ENCODE data around the gene PEAR1.

The PEAR1 gene

DNA sequence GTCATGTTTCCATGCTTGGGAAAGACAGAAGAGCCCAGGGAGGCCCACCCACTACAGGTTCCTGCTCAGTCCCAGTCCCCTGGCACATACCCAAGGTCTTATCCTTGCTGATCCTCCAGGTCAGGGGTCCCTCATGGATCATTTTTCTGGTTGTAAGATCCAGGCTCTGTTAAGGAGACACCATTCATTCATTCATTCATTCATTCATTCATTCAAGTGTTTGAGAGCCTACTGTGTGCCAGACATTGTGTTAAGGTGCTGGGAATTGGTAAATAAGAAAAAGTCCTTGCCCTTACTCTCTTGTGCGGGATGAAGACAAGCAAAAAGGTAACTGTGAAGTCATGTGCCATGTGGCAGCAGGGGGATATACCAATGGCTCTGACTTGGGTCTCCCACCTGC lies 50.8 kb downstream of the PEAR1 start:
- H3K27ac ChIP-seq: no peak overlapping the region
- no peaks in the 10 kb centered on the region; the same call in 1 of the 2 replicates for H3K36me3 ChIP-seq (ENCODE audit: insufficient read depth, low read length)
- H3K9me3 ChIP-seq (ENCODE audit: low read depth, low read length): no peaks in the 10 kb centered on the region
- no peak overlapping the region for H3K9ac ChIP-seq (ENCODE audit: insufficient read length)
- TF ChIP-seq FOXP2 (optimal IDR thresholded peaks at IDR 0.05; ENCODE audit: control extremely low read depth, extremely low read length, insufficient read depth): no peak
- TF ChIP-seq EZH2 (IDR thresholded peaks at IDR 0.05): no peak
- TF ChIP-seq POLR2AphosphoS5 (IDR thresholded peaks at IDR 0.05; ENCODE audit: borderline replicate concordance, low read depth, low read length): no peak
- H3K4me3 ChIP-seq: no peak overlapping the region
- DNase-seq (ENCODE audit: low read depth, low spot score): no peak

DNA sequence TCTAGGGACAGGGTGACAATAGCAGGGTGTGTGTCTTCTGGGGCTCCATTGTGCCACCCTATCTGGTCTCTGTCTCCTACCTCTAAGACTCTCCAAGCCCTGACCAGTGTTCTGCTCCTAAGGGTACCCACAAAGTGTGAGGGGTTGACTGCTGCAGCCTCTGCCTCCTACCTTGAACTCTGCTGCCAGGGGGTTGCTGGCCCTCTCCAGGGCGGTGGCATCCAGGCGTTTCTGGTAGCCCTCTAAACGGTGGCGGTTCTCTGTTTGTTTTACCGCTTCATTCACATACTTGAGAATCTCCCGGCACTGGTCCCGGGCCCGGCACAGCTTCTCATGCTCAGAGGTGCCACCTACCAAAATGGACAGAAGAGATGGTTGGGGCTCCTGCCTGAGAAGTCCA lies 51.3 kb downstream of the PEAR1 start:
- no peaks in the 10 kb centered on the region; the same call in 1 of the 2 replicates for H3K36me3 ChIP-seq (ENCODE audit: insufficient read depth, low read length)
- no peak for TF ChIP-seq POLR2AphosphoS5 (IDR thresholded peaks at IDR 0.05; ENCODE audit: borderline replicate concordance, low read depth, low read length)

DNA sequence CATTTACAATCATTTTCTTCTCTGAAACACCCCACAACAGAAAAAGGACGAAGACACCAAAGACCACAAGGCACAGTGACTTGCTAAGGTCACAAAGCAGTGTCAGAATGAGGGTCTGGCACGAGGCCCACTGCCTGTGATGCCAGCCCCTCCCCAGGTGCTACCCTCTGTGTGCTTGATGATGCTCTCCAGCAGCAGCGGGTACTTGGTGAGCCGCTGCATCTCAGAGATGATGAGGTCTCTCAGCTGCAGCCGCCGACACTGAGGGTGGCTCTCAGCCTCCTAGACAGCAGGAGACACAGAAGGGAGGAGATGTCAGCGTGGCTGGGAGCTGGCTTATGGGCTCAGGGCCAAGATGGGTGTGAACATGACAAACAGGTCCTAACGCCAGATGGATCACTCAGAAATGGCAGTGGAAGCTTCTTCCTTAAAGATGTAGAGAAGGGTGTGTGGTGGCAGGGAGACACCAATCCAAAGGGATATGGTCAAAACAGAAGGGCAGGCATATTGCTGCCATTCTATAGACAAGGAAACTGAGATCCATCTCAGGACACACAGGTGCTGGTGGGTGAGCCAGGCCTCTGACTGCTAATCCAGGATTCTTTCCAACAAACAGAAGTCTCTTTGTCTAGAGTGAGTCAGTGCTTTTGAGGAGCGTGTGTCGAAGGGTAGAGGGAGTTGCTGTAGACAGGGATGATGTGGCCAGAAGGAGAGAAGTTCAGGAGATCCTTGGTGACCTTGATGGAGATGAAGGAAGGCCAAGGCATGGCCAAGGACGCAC lies 52.6 kb downstream of the PEAR1 start:
- Histone ChIP-seq H3K36me3 (ENCODE audit: insufficient read depth, low read length) (no peaks in the 10 kb centered on the region; the same call in 1 of the 2 replicates), H3K4me3 (no peak overlapping the region), H3K9me3 (ENCODE audit: low read depth, low read length) (no peaks in the 10 kb centered on the region), H3K27ac (no peak overlapping the region), H3K9ac (ENCODE audit: insufficient read length) (no peak overlapping the region)
- TF ChIP-seq EZH2 (IDR thresholded peaks at IDR 0.05) (no peak), POLR2AphosphoS5 (IDR thresholded peaks at IDR 0.05; ENCODE audit: borderline replicate concordance, low read depth, low read length) (no peak), FOXP2 (optimal IDR thresholded peaks at IDR 0.05; ENCODE audit: control extremely low read depth, extremely low read length, insufficient read depth) (no peak)
- no peak for DNase-seq (ENCODE audit: low read depth, low spot score)

More for the DNA sequence above, 51.3 kb downstream of the PEAR1 start:
- Histone ChIP-seq H3K9me3 (ENCODE audit: low read depth, low read length) (no peaks in the 10 kb centered on the region), H3K4me3 (no peak overlapping the region), H3K9ac (ENCODE audit: insufficient read length) (no peak overlapping the region), H3K27ac (no peak overlapping the region)
- DNase-seq (ENCODE audit: low read depth, low spot score): no peak

DNA sequence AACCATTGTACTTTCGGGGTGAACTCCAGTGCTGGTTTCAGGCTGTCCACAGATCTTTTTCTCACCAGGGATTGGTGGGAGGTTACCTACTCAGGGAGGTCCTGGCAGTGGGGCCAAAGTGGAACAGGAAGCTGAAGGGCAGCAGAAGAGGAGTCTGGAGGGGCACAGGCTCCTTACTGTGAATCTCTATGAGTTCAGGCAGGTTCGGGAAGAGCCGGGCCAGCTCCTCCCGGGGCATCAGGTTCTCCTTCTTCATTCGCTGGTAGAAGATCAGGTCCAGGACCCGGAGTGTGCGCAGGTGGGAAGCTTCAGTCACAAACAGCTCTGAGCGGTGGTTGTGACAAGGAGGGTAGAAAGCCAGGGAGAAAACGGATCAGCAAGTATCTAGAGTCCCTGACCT lies 53.6 kb downstream of the PEAR1 start:
- no peak for DNase-seq (ENCODE audit: low read depth, low spot score)
- TF ChIP-seq FOXP2 (optimal IDR thresholded peaks at IDR 0.05; ENCODE audit: control extremely low read depth, extremely low read length, insufficient read depth): no peak
- no peak for TF ChIP-seq POLR2AphosphoS5 (IDR thresholded peaks at IDR 0.05; ENCODE audit: borderline replicate concordance, low read depth, low read length)
- TF ChIP-seq EZH2 (IDR thresholded peaks at IDR 0.05): no peak
- H3K27ac ChIP-seq: no peak overlapping the region

DNA sequence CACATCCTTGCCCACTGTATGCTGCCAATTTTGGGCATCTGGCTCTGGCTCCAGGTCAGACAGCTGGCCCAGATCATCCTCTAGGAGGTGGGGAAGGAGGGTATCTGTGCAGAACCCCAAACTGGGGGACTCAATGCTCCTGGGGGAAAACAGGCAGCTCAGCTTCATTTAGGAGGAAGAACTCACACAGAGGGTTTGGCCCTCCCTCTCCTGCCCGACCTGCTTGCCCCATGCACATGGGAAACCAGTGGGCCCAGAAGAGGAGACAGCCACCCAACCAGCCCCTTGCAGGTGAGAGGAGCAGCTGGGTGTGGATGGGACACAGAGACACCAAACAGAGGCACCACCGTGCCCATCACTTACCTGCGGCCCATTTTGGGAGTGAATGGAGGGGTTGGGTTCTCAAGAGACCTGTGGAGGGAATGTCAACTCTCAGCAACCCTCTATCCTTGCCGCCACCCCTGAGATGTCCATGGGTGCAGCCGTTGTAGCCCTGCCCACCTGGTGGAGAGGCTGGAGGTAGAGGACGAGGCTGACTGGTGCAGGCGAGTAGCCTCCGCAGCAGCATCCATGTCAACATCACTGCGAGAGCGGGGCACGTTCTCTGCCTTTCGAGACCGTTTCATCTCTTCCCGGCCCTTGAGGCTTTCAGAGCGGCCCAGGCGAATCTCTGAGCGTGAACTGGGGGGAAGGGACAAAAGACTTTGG lies 54.5 kb downstream of the PEAR1 start:
- Histone ChIP-seq H3K4me3 (no peak overlapping the region), H3K9ac (ENCODE audit: insufficient read length) (no peak overlapping the region), H3K27ac (no peak overlapping the region), H3K36me3 (ENCODE audit: insufficient read depth, low read length) (peaks cover 9% of the 10 kb centered on the region; the same call in 1 of the 2 replicates), H3K9me3 (ENCODE audit: low read depth, low read length) (no peaks in the 10 kb centered on the region)
- DNase-seq (ENCODE audit: low read depth, low spot score): no peak
- no peak for TF ChIP-seq FOXP2 (optimal IDR thresholded peaks at IDR 0.05; ENCODE audit: control extremely low read depth, extremely low read length, insufficient read depth)
- no peak for TF ChIP-seq EZH2 (IDR thresholded peaks at IDR 0.05)
- no peak for TF ChIP-seq POLR2AphosphoS5 (IDR thresholded peaks at IDR 0.05; ENCODE audit: borderline replicate concordance, low read depth, low read length)

More for the DNA sequence above, 53.6 kb downstream of the PEAR1 start:
- no peak overlapping the region for H3K9ac ChIP-seq (ENCODE audit: insufficient read length)
- H3K36me3 ChIP-seq (ENCODE audit: insufficient read depth, low read length): peaks cover 9% of the 10 kb centered on the region; the same call in 1 of the 2 replicates
- no peaks in the 10 kb centered on the region for H3K9me3 ChIP-seq (ENCODE audit: low read depth, low read length)
- H3K4me3 ChIP-seq: no peak overlapping the region

DNA sequence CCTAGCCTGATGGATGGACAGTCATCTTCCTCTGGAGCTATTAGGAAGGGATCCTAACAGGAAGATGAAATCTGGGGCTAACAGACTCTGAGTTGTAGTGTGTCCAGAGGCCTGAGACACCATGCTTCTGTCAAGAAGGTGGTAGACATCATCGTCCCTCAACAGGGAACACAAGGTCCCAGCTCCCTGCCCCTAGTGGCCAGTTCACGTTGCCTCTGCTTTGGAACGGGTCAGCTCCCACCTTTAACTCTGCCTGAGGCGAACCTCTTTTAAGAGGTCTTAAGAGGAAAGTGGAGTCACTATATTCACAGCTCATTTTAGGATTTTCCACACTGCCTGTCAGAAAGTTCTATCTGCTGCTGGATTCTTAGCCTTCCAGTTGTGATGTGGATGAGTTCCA lies 55.2 kb downstream of the PEAR1 start:
- H3K9me3 ChIP-seq (ENCODE audit: low read depth, low read length): no peaks in the 10 kb centered on the region
- peaks cover 9% of the 10 kb centered on the region; the same call in 1 of the 2 replicates for H3K36me3 ChIP-seq (ENCODE audit: insufficient read depth, low read length)
- H3K4me3 ChIP-seq: no peak overlapping the region
- H3K9ac ChIP-seq (ENCODE audit: insufficient read length): no peak overlapping the region
- no peak for DNase-seq (ENCODE audit: low read depth, low spot score)
- H3K27ac ChIP-seq: no peak overlapping the region
- TF ChIP-seq FOXP2 (optimal IDR thresholded peaks at IDR 0.05; ENCODE audit: control extremely low read depth, extremely low read length, insufficient read depth): no peak
- TF ChIP-seq POLR2AphosphoS5 (IDR thresholded peaks at IDR 0.05; ENCODE audit: borderline replicate concordance, low read depth, low read length): no peak
- no peak for TF ChIP-seq EZH2 (IDR thresholded peaks at IDR 0.05)

DNA sequence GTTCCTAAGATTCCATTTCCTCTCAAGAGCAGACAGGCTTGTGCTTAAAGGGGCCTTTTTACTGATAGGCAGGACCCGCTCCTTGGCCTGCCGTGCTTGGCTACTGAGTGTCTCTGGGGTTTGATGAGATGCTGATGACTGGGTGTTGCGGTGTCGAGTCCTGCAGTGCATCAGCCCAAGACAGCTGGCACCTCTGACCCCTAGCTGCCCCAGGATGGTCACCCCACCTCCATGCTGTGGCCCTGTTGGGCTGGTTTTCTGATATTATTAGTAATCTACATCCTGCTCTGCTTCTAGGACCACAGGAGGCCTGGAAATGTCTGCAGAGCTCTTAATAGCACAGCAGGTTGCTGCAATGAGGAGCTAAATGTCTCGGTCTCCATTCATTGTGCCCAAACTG lies 55.6 kb downstream of the PEAR1 start:
- no peaks in the 10 kb centered on the region for H3K9me3 ChIP-seq (ENCODE audit: low read depth, low read length)
- TF ChIP-seq POLR2AphosphoS5 (IDR thresholded peaks at IDR 0.05; ENCODE audit: borderline replicate concordance, low read depth, low read length) (no peak), FOXP2 (optimal IDR thresholded peaks at IDR 0.05; ENCODE audit: control extremely low read depth, extremely low read length, insufficient read depth) (no peak), EZH2 (IDR thresholded peaks at IDR 0.05) (no peak)
- H3K4me3 ChIP-seq: no peak overlapping the region
- no peak for DNase-seq (ENCODE audit: low read depth, low spot score)
- H3K36me3 ChIP-seq (ENCODE audit: insufficient read depth, low read length): peaks cover 9% of the 10 kb centered on the region; the same call in 1 of the 2 replicates
- H3K27ac ChIP-seq: no peak overlapping the region
- H3K9ac ChIP-seq (ENCODE audit: insufficient read length): no peak overlapping the region

DNA sequence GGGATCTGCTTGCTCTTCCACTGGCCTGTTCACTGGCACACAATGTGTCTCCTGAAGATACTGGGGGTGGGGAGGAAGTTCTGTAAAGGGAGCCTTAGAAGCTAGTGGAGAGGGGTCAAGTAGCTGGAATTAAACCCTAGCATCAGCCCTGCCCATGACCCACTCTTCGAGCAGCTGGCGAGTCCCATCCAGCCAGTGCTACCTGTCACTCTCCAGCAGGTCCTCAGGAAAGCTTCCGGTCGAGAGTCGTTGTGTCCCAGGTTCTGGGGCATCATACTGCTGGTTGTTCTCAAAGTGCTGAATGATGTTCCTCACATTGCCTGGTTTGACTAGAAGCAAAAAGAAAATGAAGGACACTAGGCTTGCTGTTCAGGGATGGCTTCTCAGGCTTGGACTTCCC lies 57.9 kb downstream of the PEAR1 start:
- H3K27ac ChIP-seq: no peak overlapping the region
- peaks cover 17% of the 10 kb centered on the region; the same call in 1 of the 2 replicates for H3K36me3 ChIP-seq (ENCODE audit: insufficient read depth, low read length)
- DNase-seq (ENCODE audit: low read depth, low spot score): no peak
- H3K9ac ChIP-seq (ENCODE audit: insufficient read length): no peak overlapping the region
- H3K4me3 ChIP-seq: no peak overlapping the region
- TF ChIP-seq FOXP2 (optimal IDR thresholded peaks at IDR 0.05; ENCODE audit: control extremely low read depth, extremely low read length, insufficient read depth) (no peak), EZH2 (IDR thresholded peaks at IDR 0.05) (no peak), POLR2AphosphoS5 (IDR thresholded peaks at IDR 0.05; ENCODE audit: borderline replicate concordance, low read depth, low read length) (no peak)
- no peaks in the 10 kb centered on the region for H3K9me3 ChIP-seq (ENCODE audit: low read depth, low read length)
